Kidney (tissue), 14 donors: ENCODE measurements around the gene LDLRAD3. TPM values are rescaled to one million over a fixed set of nuclear protein-coding genes. Genes with fewer than 3 reads are reported as not detected.

Experiments
- DNase-seq, 5 donors: peaks; one replicate each; pipeline ENCODE4 v3.0.0-alpha.2; 2013 to 2020
- FAIRE-seq: peaks from 2 replicates; lab custom pipeline; 2012; peaks lifted over from hg19 to GRCh38; lab: Jason Lieb, UNC
- H3K27ac ChIP-seq, 2 donors: one replicate each; pipeline ENCODE4 v1.7.0; 2013; ENCODE audit warnings: low read depth in 2 of 2, low read length in 2 of 2, inconsistent platforms in 1 of 2
- H3K27me3 ChIP-seq: one replicate; pipeline ENCODE4 v1.7.1; 2013; ENCODE audit warnings: low read length, inconsistent platforms; ENCODE audit not compliant: control insufficient read depth, insufficient read depth
- H3K36me3 ChIP-seq, 3 donors: one replicate each; pipeline versions ENCODE4 v1.7.0 to v1.7.1; 2013; ENCODE audit warnings: low read length in 3 of 3, control low read depth in 1 of 3, inconsistent platforms in 1 of 3; ENCODE audit not compliant: insufficient read depth in 3 of 3, control insufficient read depth in 2 of 3
- H3K4me1 ChIP-seq, 3 donors: one replicate each; pipeline versions ENCODE4 v1.7.0 to v1.7.1; 2013; ENCODE audit warnings: low read length in 3 of 3, inconsistent platforms in 1 of 3, low read depth in 1 of 3; ENCODE audit not compliant: control insufficient read depth in 2 of 3, insufficient read depth in 2 of 3
- H3K4me3 ChIP-seq, 3 donors: one replicate each; pipeline versions ENCODE4 v1.7.0 to v1.8.1; 2013; ENCODE audit warnings: low read length in 3 of 3, control low read depth in 1 of 3, inconsistent platforms in 1 of 3
- H3K9ac ChIP-seq, 3 donors: one replicate each; pipeline versions ENCODE4 v1.7.0 to v1.7.1; 2013; ENCODE audit warnings: low read length in 3 of 3, control low read depth in 1 of 3, inconsistent platforms in 1 of 3
- H3K9me3 ChIP-seq, 3 donors: one replicate each; pipeline versions ENCODE4 v1.7.0 to v1.7.1; 2013; ENCODE audit warnings: low read length in 3 of 3, control low read depth in 1 of 3, inconsistent platforms in 1 of 3; ENCODE audit not compliant: control insufficient read depth in 2 of 3, insufficient read depth in 1 of 3
- CTCF ChIP-seq: IDR thresholded peaks from 3 replicates; pipeline ENCODE4 v1.5.1; 2012; ENCODE audit warnings: mild to moderate bottlenecking, moderate library complexity, borderline replicate concordance; ENCODE audit not compliant: insufficient read depth; ENCODE audit errors: extremely low read depth
- intact Hi-C: fragments of 100-400 bp; cut with DNase I; formaldehyde crosslinking; loops from one replicate; pipeline ENCODE4 v1.11.1; 2022
- polyA plus RNA-seq: library from polyadenylated mRNA; stranded (reverse); fragments of 350-450 nt; fragmentation: Illumina TruSeq; extraction: RNeasy Lipid Tissue Mini Kit (QIAGEN cat#74804); gene quantifications from one replicate; pipeline ENCODE4 v1.2.3, GENCODE V29; 2014; ENCODE audit warnings: low read depth, low replicate concordance; ENCODE audit not compliant: insufficient read depth
- total RNA-seq: library from RNA; stranded (reverse); fragmentation: NEBNext Ultra II Directional; extraction: Animal tissue kit (Norgen Biotek cat#: 25700); gene quantifications from one replicate; pipeline ENCODE4 v1.2.1, GENCODE V29; 2021
- donor health status: control.
- donor health status: control.
- donor health status: control.
- donor health status: control.
- donor health status: control.
- donor health status: DM: yes; HTN: yes; CAD: no.
- donor health status: Normal renal cell carcinoma (clear cell type).

Gene LDLRAD3
- total and polyA plus RNA-seq, 2 donors from 2014 or later, result 1.2 to 14.2 TPM

GRCh38 chr11:36098853-36099375 lies 155.1 kb downstream of the LDLRAD3 start:
- no peak for TF ChIP-seq CTCF
- Histone ChIP-seq H3K36me3 (no peaks in the 10 kb centered on the region), H3K4me1 (no peaks in the 10 kb centered on the region), H3K9ac (no peak overlapping the region), H3K4me3 (no peak overlapping the region), H3K27ac (no peak overlapping the region), H3K27me3 (no peaks in the 10 kb centered on the region), H3K9me3 (no peaks in the 10 kb centered on the region)
- intact Hi-C loops, result no loop called here
- FAIRE-seq (no peak), DNase-seq (no peak)

- TF ChIP-seq CTCF, result no peak
- Histone ChIP-seq H3K9me3 (peaks cover 0 to 3% (median 0%) of the 10 kb centered on the region in 3 donors), H3K27me3 (no peaks in the 10 kb centered on the region), H3K9ac (no peak overlapping the region), H3K36me3 (no peaks in the 10 kb centered on the region), H3K4me1 (no peaks in the 10 kb centered on the region), H3K4me3 (no peak overlapping the region), H3K27ac (no peak overlapping the region)
- FAIRE-seq (no peak), DNase-seq (no peak)
- intact Hi-C loops, result no loop called here
These were observed 157.6 kb downstream of the LDLRAD3 start for GRCh38 chr11:36101466-36101865.

- no peak for DNase-seq
- Histone ChIP-seq H3K4me3 (no peak overlapping the region), H3K36me3 (no peaks in the 10 kb centered on the region), H3K27me3 (no peaks in the 10 kb centered on the region), H3K27ac (no peak overlapping the region), H3K9me3 (peaks cover 0 to 3% (median 0%) of the 10 kb centered on the region in 3 donors), H3K4me1 (no peaks in the 10 kb centered on the region), H3K9ac (no peak overlapping the region)
- intact Hi-C loops, result no loop called here
- no peak for FAIRE-seq
- TF ChIP-seq CTCF, result no peak
These were observed 159.0 kb downstream of the LDLRAD3 start for GRCh38 chr11:36102868-36103267.
